K562 (cell line): ENCODE data around the gene SLC24A2. TPM values are rescaled to one million over a fixed set of nuclear protein-coding genes. Genes with fewer than 3 reads are reported as not detected.

ENCODE experiments used
- ATAC-seq: fragments of 200-7000 bp; cut with Tn5 transposase; 3 replicates; pipeline ENCODE4 v1.9.1; 2020; ENCODE audit warnings: moderate library complexity
- BruUV-seq: library from RNA; stranded (reverse); fragments of 400-500 nt; replicated peaks from 2 replicates; lab custom pipeline; 2021; lab: Mats Ljungman, UMichigan
- CTCF ChIA-PET: fragments of 300-600 bp; formaldehyde crosslinking; extraction: SDS; loops from one replicate; lab custom pipeline; 2021; ENCODE audit warnings: low intra/inter-chr PET ratio; lab: Yijun Ruan, JAX
- POLR2A ChIA-PET: fragments of 300-600, 350-650 bp; sonication (Branson Sonifier 250); formaldehyde crosslinking; extraction: SDS; loops from one replicate; lab custom pipeline; 2021; ENCODE audit warnings: antibody characterized with exemption, inconsistent platforms; lab: Yijun Ruan, JAX
- DNase-seq, 4 experiments: peaks; one replicate each; pipeline versions ENCODE4 v3.0.0 to v3.0.0-alpha.2; 2011 to 2018; ENCODE audit warnings: low spot score in 3 of 4, mixed read lengths in 3 of 4; ENCODE audit errors: extremely low read depth in 1 of 4
- FAIRE-seq: peaks from 2 replicates; lab custom pipeline; 2011; peaks lifted over from hg19 to GRCh38; lab: Jason Lieb, UNC
- H2AFZ ChIP-seq: 2 replicates; pipeline ENCODE4 v1.6.0; 2011; ENCODE audit warnings: low read depth, low read length, control low read depth, inconsistent platforms
- H3K27ac ChIP-seq: fragments of 200-600 bp; 3 replicates; pipeline ENCODE4 v1.8.0; 2011; ENCODE audit warnings: low read depth, mild to moderate bottlenecking, control low read depth, inconsistent platforms, low read length, moderate library complexity, mixed read lengths; ENCODE audit errors: extremely low read depth
- H3K27me3 ChIP-seq, 2 experiments: fragments of 300-600 bp in 1 of 2; 2 replicates in 1 of 2; 3 replicates in 1 of 2; pipeline versions ENCODE4 v1.6.0 to v1.8.0; 2011; ENCODE audit warnings: inconsistent platforms in 2 of 2, low read length in 2 of 2, mild to moderate bottlenecking in 1 of 2, mixed read lengths in 1 of 2, moderate library complexity in 1 of 2; ENCODE audit not compliant: control insufficient read depth in 2 of 2, insufficient read depth in 2 of 2
- H3K36me3 ChIP-seq: fragments of 300-600 bp; 3 replicates; pipeline ENCODE4 v1.8.0; 2011; ENCODE audit warnings: mild to moderate bottlenecking, low read length, inconsistent platforms; ENCODE audit not compliant: control insufficient read depth, insufficient read depth
- H3K4me1 ChIP-seq, 2 experiments: fragments of 200-600 bp in 1 of 2; replicated peaks in 1 of 2; 2 replicates in 1 of 2; 3 replicates in 1 of 2; pipeline versions ENCODE4 v1.5.1 to v1.8.0; 2011; ENCODE audit warnings: inconsistent platforms in 2 of 2, low read length in 2 of 2, mild to moderate bottlenecking in 1 of 2, mixed read lengths in 1 of 2, moderate library complexity in 1 of 2; ENCODE audit not compliant: control insufficient read depth in 2 of 2, insufficient read depth in 2 of 2
- H3K4me2 ChIP-seq: 2 replicates; pipeline ENCODE4 v1.6.1; 2011; ENCODE audit warnings: low read length, control low read depth, inconsistent platforms, mixed read lengths; ENCODE audit not compliant: insufficient read depth
- H3K4me3 ChIP-seq: fragments of 200-600 bp; sonication (generic), shearing (Covaris generic); 2 replicates; pipeline ENCODE4 v1.5.1; 2016; ENCODE audit warnings: control low read depth, inconsistent platforms
- H3K79me2 ChIP-seq: fragments of 200-600 bp; 3 replicates; pipeline ENCODE4 v1.8.0; 2011; ENCODE audit warnings: low read length, inconsistent platforms; ENCODE audit not compliant: control insufficient read depth, insufficient read depth
- H3K9ac ChIP-seq, 2 experiments: 2 replicates each; pipeline versions ENCODE4 v1.6.0 to v1.6.1; 2011; ENCODE audit warnings: low read depth in 2 of 2, low read length in 2 of 2, control low read depth in 1 of 2, inconsistent platforms in 1 of 2, mild to moderate bottlenecking in 1 of 2, mixed read lengths in 1 of 2; ENCODE audit not compliant: insufficient read depth in 1 of 2
- H3K9me1 ChIP-seq: one replicate; pipeline ENCODE4 v1.6.0; 2011; ENCODE audit warnings: inconsistent platforms, mild to moderate bottlenecking, low read length, moderate library complexity; ENCODE audit not compliant: control insufficient read depth, insufficient read depth
- H3K9me3 ChIP-seq: replicated peaks from 2 replicates; pipeline ENCODE4 v1.5.1; 2011; ENCODE audit warnings: low read depth, low read length, inconsistent platforms; ENCODE audit not compliant: control insufficient read depth, insufficient read depth
- H4K20me1 ChIP-seq: replicated peaks from 2 replicates; pipeline ENCODE4 v1.6.1; 2011; ENCODE audit warnings: low read length, inconsistent platforms, mixed read lengths; ENCODE audit not compliant: control insufficient read depth, insufficient read depth
- CCNT2 ChIP-seq: IDR thresholded peaks from 2 replicates; pipeline ENCODE4 v1.6.1; 2011; ENCODE audit warnings: borderline replicate concordance, low read depth, mild to moderate bottlenecking, moderate library complexity, mixed read lengths, low read length; ENCODE audit not compliant: insufficient read length; ENCODE audit errors: extremely low read depth
- FOXK1 ChIP-seq: sonication (generic); formaldehyde crosslinking; IDR thresholded peaks from 2 replicates; pipeline ENCODE4 v1.8.0; 2022; ENCODE audit warnings: missing genetic modification reagents, mild to moderate bottlenecking, borderline replicate concordance
- HNRNPL ChIP-seq: fragments of 200-400 bp; formaldehyde crosslinking; IDR thresholded peaks from 2 replicates; pipeline ENCODE4 v1.6.1; 2017; ENCODE audit warnings: low read depth, mild to moderate bottlenecking, low read length
- KLF16 ChIP-seq: IDR thresholded peaks from 2 replicates; pipeline ENCODE4 v1.6.1; 2016; ENCODE audit warnings: antibody characterized with exemption
- NFRKB ChIP-seq: fragments of 450-650 bp; IDR thresholded peaks from 2 replicates; pipeline ENCODE4 v1.6.1; 2016; ENCODE audit warnings: low read depth
- RUNX1 ChIP-seq: sonication (generic); IDR thresholded peaks from 2 replicates; pipeline ENCODE4 v1.6.1; 2016; ENCODE audit warnings: antibody characterized with exemption, low read depth
- SMARCC2 ChIP-seq: fragments of 450-650 bp; IDR thresholded peaks from 2 replicates; pipeline ENCODE4 v1.6.1; 2017; ENCODE audit warnings: antibody characterized with exemption, moderate library complexity, mild to moderate bottlenecking, low read depth
- TCF7 ChIP-seq: sonication (generic); IDR thresholded peaks from 2 replicates; pipeline ENCODE4 v1.6.1; 2016; ENCODE audit warnings: antibody characterized with exemption, borderline replicate concordance
- ZNF121 ChIP-seq: sonication (generic); formaldehyde crosslinking; conservative IDR thresholded peaks from 2 replicates; pipeline ENCODE4 v1.8.0; 2022; ENCODE audit warnings: missing genetic modification reagents
- ZNF589 ChIP-seq: fragments of 200-800 bp; sonication (Bioruptor generic); IDR thresholded peaks from 2 replicates; pipeline ENCODE4 v1.6.1; 2016; ENCODE audit warnings: low read depth, missing genetic modification characterization, missing compliant biosample characterization
- ZNF778 ChIP-seq: fragments of 450-650 bp; formaldehyde crosslinking; IDR thresholded peaks from 2 replicates; pipeline ENCODE4 v1.4.0; 2020; ENCODE audit warnings: mild to moderate bottlenecking, moderate library complexity
- WGBS: fragments of 100-300 bp; shearing (Covaris generic); methylation state at CpG from one replicate; pipeline ENCODE4 v1.1.6; 2016; ENCODE audit warnings: low coverage, mixed read lengths; ENCODE audit not compliant: insufficient coverage; ENCODE audit errors: missing lambda C conversion rate; 5-methylcytosine and 5-hydroxymethylcytosine counted together
- in situ Hi-C: fragments of 300-500 bp; cut with MboI; formaldehyde crosslinking; loops from 4 replicates; pipeline ENCODE4 v1.15.0; 2018; ENCODE audit warnings: inconsistent platforms, mixed read lengths
- intact Hi-C: fragments of 100-400 bp; cut with micrococcal nuclease; formaldehyde crosslinking; loops from 2 replicates; pipeline ENCODE4 v1.14.2; 2022
- polyA plus RNA-seq, 8 experiments: library from polyadenylated mRNA; depleted of rRNA in 4 of 8; stranded (reverse) in 5 of 8; unstranded in 3 of 8; fragments of >200 nt; fragmentation: Nextera tagmentation in 2 of 8; fragmentation: Illumina TruSeq in 1 of 8; extraction: Ambion mirVana in 2 of 8; extraction: Trizol in 1 of 8; gene quantifications; 2 replicates each; pipeline versions ENCODE4 v1.2.1 to v1.2.3, GENCODE V29; 2011 to 2014; ENCODE audit warnings: inconsistent platforms in 1 of 8, missing spikeins in 1 of 8
- total RNA-seq, 7 experiments: library from RNA; depleted of rRNA in 6 of 7; stranded (reverse); fragments of >200 nt in 6 of 7; fragmentation: Illumina TruSeq in 2 of 7; extraction: Trizol in 2 of 7; gene quantifications; 2 replicates each; pipeline versions ENCODE4 v1.2.1 to v1.2.3, GENCODE V29; 2011 to 2021; ENCODE audit warnings: low replicate concordance in 1 of 7
- TF ChIP-seq, protein P1 (sequence below): fragments of 200-800 bp; sonication (Bioruptor generic); IDR thresholded peaks from 2 replicates; pipeline ENCODE4 v1.6.1; 2017; ENCODE audit warnings: missing genetic modification characterization, missing compliant biosample characterization
- TF ChIP-seq, protein P2 (sequence below): sonication (generic); formaldehyde crosslinking; IDR thresholded peaks from 2 replicates; pipeline ENCODE4 v1.8.1; 2023; ENCODE audit warnings: mild to moderate bottlenecking, missing genetic modification reagents

SLC24A2 gene
- total and polyA plus RNA-seq, 9 of the 15 experiments (the other 6 are each of a cell fraction or from before 2014, with no cell fraction given), result 0.04 to 0.40 (median 0.09) TPM

- in situ Hi-C loops, result no loop called here
- intact Hi-C loops, result no loop called here
- H2AFZ ChIP-seq, result no peak overlapping the region
- CTCF ChIA-PET, result no interaction called here
- FAIRE-seq (no peak), DNase-seq (no peak), ATAC-seq (no peak)
- H3K9me3 ChIP-seq, result no peaks in the 10 kb centered on the region
- H3K27ac ChIP-seq, result no peak overlapping the region
- no peaks in the 10 kb centered on the region for H3K9me1 ChIP-seq
- BruUV-seq, result no TSS peak
- 0% methylated on average over 1 of the region's 1 CpG for WGBS
- no peak overlapping the region for H3K9ac ChIP-seq
- H4K20me1 ChIP-seq, result no peaks in the 10 kb centered on the region
- H3K27me3 ChIP-seq, result no peaks in the 10 kb centered on the region
- H3K4me2 ChIP-seq, result no peak overlapping the region
- POLR2A ChIA-PET, result no interaction called here
- no peaks in the 10 kb centered on the region for H3K36me3 ChIP-seq
- no peak overlapping the region for H3K4me3 ChIP-seq
- no peaks in the 10 kb centered on the region for H3K79me2 ChIP-seq
- H3K4me1 ChIP-seq, result no peaks in the 10 kb centered on the region
- TF ChIP-seq TCF7, result no peak
- TF ChIP-seq RUNX1, result no peak
- TF ChIP-seq ZNF589 (CRISPR knock-in tag), result no peak
- no peak for TF ChIP-seq HNRNPL
- TF ChIP-seq, protein P1, sequence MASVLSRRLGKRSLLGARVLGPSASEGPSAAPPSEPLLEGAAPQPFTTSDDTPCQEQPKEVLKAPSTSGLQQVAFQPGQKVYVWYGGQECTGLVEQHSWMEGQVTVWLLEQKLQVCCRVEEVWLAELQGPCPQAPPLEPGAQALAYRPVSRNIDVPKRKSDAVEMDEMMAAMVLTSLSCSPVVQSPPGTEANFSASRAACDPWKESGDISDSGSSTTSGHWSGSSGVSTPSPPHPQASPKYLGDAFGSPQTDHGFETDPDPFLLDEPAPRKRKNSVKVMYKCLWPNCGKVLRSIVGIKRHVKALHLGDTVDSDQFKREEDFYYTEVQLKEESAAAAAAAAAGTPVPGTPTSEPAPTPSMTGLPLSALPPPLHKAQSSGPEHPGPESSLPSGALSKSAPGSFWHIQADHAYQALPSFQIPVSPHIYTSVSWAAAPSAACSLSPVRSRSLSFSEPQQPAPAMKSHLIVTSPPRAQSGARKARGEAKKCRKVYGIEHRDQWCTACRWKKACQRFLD (CRISPR knock-in tag), result no peak
- TF ChIP-seq, protein P2, sequence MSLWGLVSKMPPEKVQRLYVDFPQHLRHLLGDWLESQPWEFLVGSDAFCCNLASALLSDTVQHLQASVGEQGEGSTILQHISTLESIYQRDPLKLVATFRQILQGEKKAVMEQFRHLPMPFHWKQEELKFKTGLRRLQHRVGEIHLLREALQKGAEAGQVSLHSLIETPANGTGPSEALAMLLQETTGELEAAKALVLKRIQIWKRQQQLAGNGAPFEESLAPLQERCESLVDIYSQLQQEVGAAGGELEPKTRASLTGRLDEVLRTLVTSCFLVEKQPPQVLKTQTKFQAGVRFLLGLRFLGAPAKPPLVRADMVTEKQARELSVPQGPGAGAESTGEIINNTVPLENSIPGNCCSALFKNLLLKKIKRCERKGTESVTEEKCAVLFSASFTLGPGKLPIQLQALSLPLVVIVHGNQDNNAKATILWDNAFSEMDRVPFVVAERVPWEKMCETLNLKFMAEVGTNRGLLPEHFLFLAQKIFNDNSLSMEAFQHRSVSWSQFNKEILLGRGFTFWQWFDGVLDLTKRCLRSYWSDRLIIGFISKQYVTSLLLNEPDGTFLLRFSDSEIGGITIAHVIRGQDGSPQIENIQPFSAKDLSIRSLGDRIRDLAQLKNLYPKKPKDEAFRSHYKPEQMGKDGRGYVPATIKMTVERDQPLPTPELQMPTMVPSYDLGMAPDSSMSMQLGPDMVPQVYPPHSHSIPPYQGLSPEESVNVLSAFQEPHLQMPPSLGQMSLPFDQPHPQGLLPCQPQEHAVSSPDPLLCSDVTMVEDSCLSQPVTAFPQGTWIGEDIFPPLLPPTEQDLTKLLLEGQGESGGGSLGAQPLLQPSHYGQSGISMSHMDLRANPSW (CRISPR knock-in tag), result no peak
- TF ChIP-seq KLF16, result no peak
- no peak for TF ChIP-seq ZNF778
- TF ChIP-seq FOXK1 (CRISPR knock-in tag), result no peak
- no peak for TF ChIP-seq SMARCC2
- no peak for TF ChIP-seq NFRKB
- no peak for TF ChIP-seq CCNT2
- TF ChIP-seq ZNF121 (CRISPR knock-in tag), result no peak
Observed at GRCh38 chr9:19768798-19769197, 20.0 kb downstream of the SLC24A2 start.
